DOHH2 (cell line): Measurements from ENCODE around the gene C14orf132.

Source experiments
- H3F3A ChIP-seq: fragments of 200-600 bp; sonication (generic), shearing (Covaris generic); 2 replicates; pipeline ENCODE4 v1.6.0; 2016; ENCODE audit warnings: antibody characterized with exemption, mild to moderate bottlenecking; ENCODE audit not compliant: control insufficient read depth, insufficient read depth
- H3K27ac ChIP-seq: fragments of 200-600 bp; sonication (generic); 2 replicates; pipeline ENCODE4 v1.5.1; 2014; ENCODE audit warnings: low read depth, mild to moderate bottlenecking, low read length, moderate library complexity
- H3K27me3 ChIP-seq: fragments of 200-600 bp; sonication (generic); 2 replicates; pipeline ENCODE4 v1.6.1; 2014; ENCODE audit warnings: mild to moderate bottlenecking, low read length, mixed read lengths; ENCODE audit not compliant: control insufficient read depth
- H3K36me3 ChIP-seq: fragments of 200-600 bp; sonication (generic); 2 replicates; pipeline ENCODE4 v1.6.1; 2014; ENCODE audit warnings: mild to moderate bottlenecking, low read length, moderate library complexity, mixed read lengths; ENCODE audit not compliant: control insufficient read depth
- H3K4me1 ChIP-seq: fragments of 200-600 bp; sonication (generic); 2 replicates; pipeline ENCODE4 v1.6.1; 2014; ENCODE audit warnings: mild to moderate bottlenecking, low read length, mixed read lengths; ENCODE audit not compliant: control insufficient read depth
- H3K4me2 ChIP-seq: fragments of 200-600 bp; sonication (generic); 2 replicates; pipeline ENCODE4 v1.6.0; 2014; ENCODE audit warnings: mild to moderate bottlenecking, low read length, moderate library complexity
- H3K4me3 ChIP-seq: fragments of 200-600 bp; sonication (generic); 2 replicates; pipeline ENCODE4 v1.5.1; 2014; ENCODE audit warnings: mild to moderate bottlenecking, low read length, mixed read lengths
- H3K79me2 ChIP-seq: fragments of 200-600 bp; sonication (generic); 2 replicates; pipeline ENCODE4 v1.6.1; 2014; ENCODE audit warnings: mild to moderate bottlenecking, low read length, mixed read lengths; ENCODE audit not compliant: control insufficient read depth
- H3K9me2 ChIP-seq: fragments of 200-600 bp; sonication (generic); replicated peaks from 2 replicates; pipeline ENCODE4 v1.6.1; 2014; ENCODE audit warnings: mild to moderate bottlenecking, low read length, mixed read lengths; ENCODE audit not compliant: control insufficient read depth
- H3K9me3 ChIP-seq: fragments of 200-600 bp; sonication (generic); 2 replicates; pipeline ENCODE4 v1.6.1; 2014; ENCODE audit warnings: antibody characterized with exemption, low read length, mixed read lengths; ENCODE audit not compliant: control insufficient read depth, insufficient read depth
- H4K20me1 ChIP-seq: fragments of 200-600 bp; sonication (generic); 2 replicates; pipeline ENCODE4 v1.6.0; 2014; ENCODE audit warnings: low read depth, mild to moderate bottlenecking, antibody characterized with exemption, low read length, moderate library complexity; ENCODE audit not compliant: control insufficient read depth, insufficient read depth
- EZH2phosphoT487 ChIP-seq: fragments of 200-600 bp; sonication (generic); IDR thresholded peaks from 2 replicates; pipeline ENCODE4 v1.6.1; 2017; ENCODE audit warnings: borderline replicate concordance, mild to moderate bottlenecking, antibody characterized with exemption, low read length, moderate library complexity, mixed read lengths
- TF ChIP-seq, protein P1 (sequence below): fragments of 200-600 bp; sonication (generic); IDR thresholded peaks from one replicate; pipeline ENCODE4 v1.5.1; 2014; ENCODE audit warnings: antibody characterized with exemption, mild to moderate bottlenecking, low read depth, low read length; ENCODE audit not compliant: poor library complexity, severe bottlenecking

C14orf132 gene

GRCh38 chr14:96056509-96057422 lies 17.6 kb downstream of the C14orf132 start:
- no peaks in the 10 kb centered on the region for H3K36me3 ChIP-seq
- TF ChIP-seq, protein P1, sequence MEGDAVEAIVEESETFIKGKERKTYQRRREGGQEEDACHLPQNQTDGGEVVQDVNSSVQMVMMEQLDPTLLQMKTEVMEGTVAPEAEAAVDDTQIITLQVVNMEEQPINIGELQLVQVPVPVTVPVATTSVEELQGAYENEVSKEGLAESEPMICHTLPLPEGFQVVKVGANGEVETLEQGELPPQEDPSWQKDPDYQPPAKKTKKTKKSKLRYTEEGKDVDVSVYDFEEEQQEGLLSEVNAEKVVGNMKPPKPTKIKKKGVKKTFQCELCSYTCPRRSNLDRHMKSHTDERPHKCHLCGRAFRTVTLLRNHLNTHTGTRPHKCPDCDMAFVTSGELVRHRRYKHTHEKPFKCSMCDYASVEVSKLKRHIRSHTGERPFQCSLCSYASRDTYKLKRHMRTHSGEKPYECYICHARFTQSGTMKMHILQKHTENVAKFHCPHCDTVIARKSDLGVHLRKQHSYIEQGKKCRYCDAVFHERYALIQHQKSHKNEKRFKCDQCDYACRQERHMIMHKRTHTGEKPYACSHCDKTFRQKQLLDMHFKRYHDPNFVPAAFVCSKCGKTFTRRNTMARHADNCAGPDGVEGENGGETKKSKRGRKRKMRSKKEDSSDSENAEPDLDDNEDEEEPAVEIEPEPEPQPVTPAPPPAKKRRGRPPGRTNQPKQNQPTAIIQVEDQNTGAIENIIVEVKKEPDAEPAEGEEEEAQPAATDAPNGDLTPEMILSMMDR = peak; percentile 19
- TF ChIP-seq EZH2phosphoT487 = no peak

GRCh38 chr14:96057738-96058137 lies 18.6 kb downstream of the C14orf132 start:
- no peaks in the 10 kb centered on the region for H3K9me2 ChIP-seq
- no peaks in the 10 kb centered on the region for H3K9me3 ChIP-seq
- no peaks in the 10 kb centered on the region for H4K20me1 ChIP-seq
- no peaks in the 10 kb centered on the region for H3F3A ChIP-seq
- peaks cover 5% of the 10 kb centered on the region for H3K27me3 ChIP-seq
- H3K79me2 ChIP-seq = no peaks in the 10 kb centered on the region
- H3K36me3 ChIP-seq = no peaks in the 10 kb centered on the region
- no peak overlapping the region for H3K27ac ChIP-seq
- no peak overlapping the region for H3K4me2 ChIP-seq
- no peak for TF ChIP-seq EZH2phosphoT487
- TF ChIP-seq, protein P1 = no peak
- no peaks in the 10 kb centered on the region for H3K4me1 ChIP-seq
- no peak overlapping the region for H3K4me3 ChIP-seq

More at GRCh38 chr14:96056509-96057422, 17.6 kb downstream of the C14orf132 start:
- H3K27me3 ChIP-seq = no peaks in the 10 kb centered on the region; the same call in none of the 2 replicates
- no peaks in the 10 kb centered on the region for H3K9me2 ChIP-seq
- H3K27ac ChIP-seq = no peak overlapping the region
- H3F3A ChIP-seq = no peaks in the 10 kb centered on the region
- H3K4me1 ChIP-seq = no peaks in the 10 kb centered on the region
- no peak overlapping the region for H3K4me3 ChIP-seq
- H3K4me2 ChIP-seq = no peak overlapping the region
- H3K9me3 ChIP-seq = no peaks in the 10 kb centered on the region
- no peaks in the 10 kb centered on the region for H3K79me2 ChIP-seq
- no peaks in the 10 kb centered on the region for H4K20me1 ChIP-seq

DNA sequence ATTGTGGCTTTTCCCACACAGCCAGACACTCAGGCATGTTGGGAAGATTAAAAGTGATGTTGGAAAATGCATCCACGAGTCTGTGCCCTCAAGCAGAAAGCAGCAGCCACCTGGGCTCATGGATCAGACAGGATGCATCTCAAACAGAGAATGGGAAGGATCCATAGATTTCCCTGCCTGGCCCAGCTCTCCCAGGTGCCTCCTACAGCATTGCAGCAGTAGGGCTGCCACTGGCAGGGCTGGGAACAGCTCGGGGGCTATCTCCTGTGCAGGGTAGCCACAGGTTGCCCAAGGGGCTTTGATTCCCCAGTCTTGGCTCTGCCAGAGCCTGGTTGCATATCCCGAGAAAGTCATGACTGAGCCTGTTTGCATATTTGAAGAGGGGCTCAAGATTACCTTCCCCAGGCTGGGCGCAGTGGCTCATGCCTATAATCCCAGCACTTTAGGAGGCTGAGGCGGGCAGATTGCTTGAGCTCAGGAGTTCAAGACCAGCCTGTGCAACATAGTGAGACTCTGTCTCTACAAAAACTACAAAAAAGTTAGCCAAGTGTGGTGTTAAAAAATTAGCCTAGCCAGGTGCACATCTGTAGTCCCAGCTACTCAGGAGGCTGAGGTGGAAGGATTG lies 19.5 kb downstream of the C14orf132 start:
- H3K79me2 ChIP-seq = no peaks in the 10 kb centered on the region
- H3K4me3 ChIP-seq = no peak overlapping the region
- peaks cover 6% of the 10 kb centered on the region for H3K27me3 ChIP-seq

More for the DNA sequence above, 19.5 kb downstream of the C14orf132 start:
- no peaks in the 10 kb centered on the region for H3K4me1 ChIP-seq
- H3K27ac ChIP-seq = no peak overlapping the region
- no peak overlapping the region for H3K4me2 ChIP-seq
- no peaks in the 10 kb centered on the region for H3K9me2 ChIP-seq
- H3K9me3 ChIP-seq = no peaks in the 10 kb centered on the region
- no peaks in the 10 kb centered on the region for H4K20me1 ChIP-seq
- H3F3A ChIP-seq = no peaks in the 10 kb centered on the region
- no peaks in the 10 kb centered on the region for H3K36me3 ChIP-seq
- TF ChIP-seq, protein P1 = no peak
- no peak for TF ChIP-seq EZH2phosphoT487
